Astrocyte (in vitro differentiated cells and primary cell): ENCODE measurements around the gene LSG1. TPM values are rescaled to one million over a fixed set of nuclear protein-coding genes. Genes with fewer than 3 reads are reported as not detected.

Experiments used
- DNase-seq: peaks from one replicate; pipeline ENCODE4 v3.0.0-alpha.2; 2010; ENCODE audit warnings: low read depth
- FAIRE-seq: peaks from 2 replicates; lab custom pipeline; 2011; peaks lifted over from hg19 to GRCh38; lab: Jason Lieb, UNC
- H2AFZ ChIP-seq: 2 replicates; pipeline ENCODE4 v1.6.0; 2012; ENCODE audit warnings: low read depth, low read length, inconsistent platforms
- H3K27ac ChIP-seq: 2 replicates; pipeline ENCODE4 v1.5.1; 2011; ENCODE audit warnings: low read depth, low read length, inconsistent platforms
- H3K27me3 ChIP-seq: 2 replicates; pipeline ENCODE4 v1.6.0; 2011; ENCODE audit warnings: low read length, inconsistent platforms; ENCODE audit not compliant: insufficient read depth
- H3K36me3 ChIP-seq: 2 replicates; pipeline ENCODE4 v1.5.1; 2011; ENCODE audit warnings: low read length, inconsistent platforms; ENCODE audit not compliant: insufficient read depth
- H3K4me1 ChIP-seq: 2 replicates; pipeline ENCODE4 v1.5.1; 2011; ENCODE audit warnings: low read length, inconsistent platforms; ENCODE audit not compliant: insufficient read depth
- H3K4me2 ChIP-seq: 2 replicates; pipeline ENCODE4 v1.6.0; 2012; ENCODE audit warnings: low read length, inconsistent platforms
- H3K4me3 ChIP-seq: 2 replicates; pipeline ENCODE4 v1.5.1; 2011; ENCODE audit warnings: low read depth, mild to moderate bottlenecking, low read length, inconsistent platforms; ENCODE audit not compliant: insufficient read depth
- H3K79me2 ChIP-seq: 2 replicates; pipeline ENCODE4 v1.6.0; 2012; ENCODE audit warnings: mild to moderate bottlenecking, low read length, inconsistent platforms; ENCODE audit not compliant: insufficient read depth
- H3K9ac ChIP-seq: 2 replicates; pipeline ENCODE4 v1.6.0; 2012; ENCODE audit warnings: mild to moderate bottlenecking, low read length, inconsistent platforms
- H3K9me3 ChIP-seq: 2 replicates; pipeline ENCODE4 v1.5.1; 2012; ENCODE audit warnings: low read depth, mild to moderate bottlenecking, low read length, inconsistent platforms; ENCODE audit not compliant: insufficient read depth
- H4K20me1 ChIP-seq: 2 replicates; pipeline ENCODE4 v1.6.0; 2012; ENCODE audit warnings: low read length, inconsistent platforms; ENCODE audit not compliant: insufficient read depth
- H3K27ac Mint-ChIP-seq: one replicate; pipeline ENCODE4 v1.8.0; 2021; ENCODE audit warnings: mild to moderate bottlenecking, mixed read lengths; ENCODE audit not compliant: unreplicated experiment
- H3K27me3 Mint-ChIP-seq: one replicate; pipeline ENCODE4 v1.8.0; 2021; ENCODE audit warnings: low read depth, mixed read lengths; ENCODE audit not compliant: unreplicated experiment
- H3K36me3 Mint-ChIP-seq: one replicate; pipeline ENCODE4 v1.8.0; 2021; ENCODE audit warnings: low read depth, mixed read lengths; ENCODE audit not compliant: unreplicated experiment
- H3K4me1 Mint-ChIP-seq: one replicate; pipeline ENCODE4 v1.8.0; 2021; ENCODE audit warnings: low read depth, mixed read lengths; ENCODE audit not compliant: unreplicated experiment
- H3K4me3 Mint-ChIP-seq: one replicate; pipeline ENCODE4 v1.8.0; 2021; ENCODE audit warnings: mild to moderate bottlenecking, moderate library complexity, mixed read lengths; ENCODE audit not compliant: unreplicated experiment
- H3K9me3 Mint-ChIP-seq: one replicate; pipeline ENCODE4 v1.8.0; 2021; ENCODE audit warnings: mild to moderate bottlenecking, mixed read lengths; ENCODE audit not compliant: unreplicated experiment
- CTCF ChIP-seq: IDR thresholded peaks from 2 replicates; pipeline ENCODE4 v1.5.1; 2011; ENCODE audit warnings: low read depth, mild to moderate bottlenecking, inconsistent platforms, low read length, moderate library complexity; ENCODE audit not compliant: insufficient read depth
- EZH2 ChIP-seq: IDR thresholded peaks from 2 replicates; pipeline ENCODE4 v1.6.1; 2012; ENCODE audit warnings: mild to moderate bottlenecking, low read length, inconsistent platforms; ENCODE audit not compliant: insufficient read depth
- total RNA-seq: library from RNA; stranded (reverse); gene quantifications from 2 replicates; pipeline ENCODE4 v1.2.1, GENCODE V29; 2021

LSG1 gene
- total RNA-seq, 1 donor from 2014 or later: 38.4 TPM

GRCh38 chr3:194622621-194623340, 49.2 kb downstream of the LSG1 start:
- Histone ChIP-seq H3K36me3 (peaks cover 11% of the 10 kb centered on the region), H3K27ac (no peak overlapping the region), H4K20me1 (peaks cover 7% of the 10 kb centered on the region), H3K9me3 (no peaks in the 10 kb centered on the region), H2AFZ (no peak overlapping the region), H3K4me2 (no peak overlapping the region), H3K27me3 (no peaks in the 10 kb centered on the region), H3K4me3 (no peak overlapping the region), H3K79me2 (no peaks in the 10 kb centered on the region), H3K4me1 (peaks cover 3% of the 10 kb centered on the region), H3K9ac (no peak overlapping the region)
- FAIRE-seq: no peak
- Mint-ChIP-seq H3K27me3 (no peaks in the 10 kb centered on the region), H3K9me3 (peaks cover 3% of the 10 kb centered on the region), H3K4me3 (no peak overlapping the region), H3K4me1 (peaks cover 4% of the 10 kb centered on the region), H3K36me3 (peaks cover 50% of the 10 kb centered on the region), H3K27ac (no peak overlapping the region)
- TF ChIP-seq CTCF (no peak), EZH2 (no peak)
- no peak for DNase-seq

- Mint-ChIP-seq H3K27ac (no peak overlapping the region), H3K4me3 (no peak overlapping the region), H3K4me1 (peaks cover 4% of the 10 kb centered on the region), H3K36me3 (peaks cover 48% of the 10 kb centered on the region), H3K27me3 (no peaks in the 10 kb centered on the region), H3K9me3 (peaks cover 3% of the 10 kb centered on the region)
- Histone ChIP-seq H4K20me1 (peaks cover 7% of the 10 kb centered on the region), H3K4me1 (peaks cover 3% of the 10 kb centered on the region), H3K9me3 (no peaks in the 10 kb centered on the region), H3K79me2 (no peaks in the 10 kb centered on the region), H3K27me3 (no peaks in the 10 kb centered on the region), H3K4me3 (no peak overlapping the region), H3K36me3 (peaks cover 8% of the 10 kb centered on the region), H3K9ac (no peak overlapping the region), H3K27ac (no peak overlapping the region), H3K4me2 (no peak overlapping the region), H2AFZ (no peak overlapping the region)
- FAIRE-seq: no peak
- TF ChIP-seq CTCF: no peak
- DNase-seq: no peak
Measured at GRCh38 chr3:194621947-194622346, 50.0 kb downstream of the LSG1 start.

GRCh38 chr3:194620196-194620595, 51.8 kb downstream of the LSG1 start:
- Histone ChIP-seq H3K4me1 (peaks cover 3% of the 10 kb centered on the region), H4K20me1 (no peaks in the 10 kb centered on the region), H2AFZ (no peak overlapping the region), H3K36me3 (peaks cover 6% of the 10 kb centered on the region), H3K9ac (no peak overlapping the region), H3K79me2 (no peaks in the 10 kb centered on the region), H3K4me2 (no peak overlapping the region), H3K4me3 (no peak overlapping the region), H3K9me3 (no peaks in the 10 kb centered on the region), H3K27me3 (no peaks in the 10 kb centered on the region), H3K27ac (no peak overlapping the region)
- no peaks in the 10 kb centered on the region for H3K27me3 Mint-ChIP-seq
- peaks cover 4% of the 10 kb centered on the region for H3K4me1 Mint-ChIP-seq
- FAIRE-seq (no peak), DNase-seq (no peak)
- H3K9me3 Mint-ChIP-seq: peaks cover 3% of the 10 kb centered on the region
- H3K4me3 Mint-ChIP-seq: no peak overlapping the region
- TF ChIP-seq EZH2: no peak
- no peak for TF ChIP-seq CTCF
- H3K36me3 Mint-ChIP-seq: peaks cover 36% of the 10 kb centered on the region
- H3K27ac Mint-ChIP-seq: no peak overlapping the region
